ENCODE measurements around the gene YIF1B. TPM values are rescaled to one million over a fixed set of nuclear protein-coding genes. Genes with fewer than 3 reads are reported as not detected.

The YIF1B gene
- total and polyA plus RNA-seq, 2 donors (not counting 3 experiments of a cell fraction or from before 2014, with no cell fraction given), result 85.8 to 249 TPM

GRCh38 chr19:38306236-38306635 is 9.5 kb downstream of the YIF1B start:
- ChIA-PET POLR2A (interaction anchor here (0.6 kb wide), 1 partner anchor 74 kb away, joined by 3 read pairs; no protein-coding TSS in a partner anchor), CTCF (no interaction called here)
- dilution Hi-C loops (cut with MboI; ENCODE audit: extremely low pct_ligation_motif_present, low sequenced_read_pairs), result no loop called here
- no peaks in the 10 kb centered on the region for H3K79me2 ChIP-seq (ENCODE audit: control insufficient read depth, insufficient read depth, low read length)
- intact Hi-C loops (cut with micrococcal nuclease), result no loop called here
- H3K9me1 ChIP-seq (replicated peaks; ENCODE audit: control insufficient read depth, extremely low read depth, insufficient read depth, low read length), result no peaks in the 10 kb centered on the region
- peaks cover 0 to 10% of the 10 kb centered on the region in 2 experiments for H3K36me3 ChIP-seq (ENCODE audit: control insufficient read depth in 2 of 2, extremely low read depth in 1 of 2, insufficient read depth in 2 of 2, low read length in 2 of 2)
- H3K9me3 ChIP-seq (replicated peaks; ENCODE audit: control insufficient read depth, insufficient read depth, low read length), result no peaks in the 10 kb centered on the region
- no peak overlapping the region for H3K4me2 ChIP-seq (ENCODE audit: insufficient read depth, low read length)
- no peak for DNase-seq (ENCODE audit: low read depth, low spot score)
- no peak for FAIRE-seq
- H3K4me3 ChIP-seq (replicated peaks in 1 of 3; ENCODE audit: insufficient read depth in 1 of 3, low read depth in 1 of 3, low read length in 3 of 3), result no peak overlapping the region
- no peaks in the 10 kb centered on the region for H4K20me1 ChIP-seq (replicated peaks; ENCODE audit: control insufficient read depth, extremely low read depth, insufficient read depth, low read length)
- no peak overlapping the region for H2AFZ ChIP-seq (ENCODE audit: low read depth, low read length)
- H3K27ac ChIP-seq (ENCODE audit: insufficient read depth, low read depth, low read length), result no peak overlapping the region
- H3K27me3 ChIP-seq (ENCODE audit: control insufficient read depth in 2 of 2, insufficient read depth in 2 of 2, low read length in 2 of 2), result no peaks in the 10 kb centered on the region
- H3K4me1 ChIP-seq (ENCODE audit: control insufficient read depth, extremely low read depth, insufficient read depth, low read length), result peaks cover 16% of the 10 kb centered on the region
- no peak for TF ChIP-seq POLR2A (IDR thresholded peaks at IDR 0.05; ENCODE audit: low read depth, low read length)
- TF ChIP-seq MAX (IDR thresholded peaks at IDR 0.05; ENCODE audit: insufficient read depth, insufficient read length), result no peak
- no peak for TF ChIP-seq MYC (IDR thresholded peaks at IDR 0.05; ENCODE audit: low read depth, low read length)
- TF ChIP-seq JUN (IDR thresholded peaks at IDR 0.05; ENCODE audit: borderline replicate concordance, insufficient read depth, insufficient read length, low read depth), result no peak
- no TSS peak for BruUV-seq (replicated peaks)
- H3K9ac ChIP-seq (replicated peaks; ENCODE audit: extremely low read depth, insufficient read depth, low read length), result no peak overlapping the region

- no TSS peak for BruUV-seq (replicated peaks)
- DNase-seq (ENCODE audit: low read depth, low spot score), result peak; percentile 70
Observed at GRCh38 chr19:38304866-38305429, 10.8 kb downstream of the YIF1B start.

More at GRCh38 chr19:38304866-38305429, 10.8 kb downstream of the YIF1B start:
- Histone ChIP-seq H3K4me3 (replicated peaks in 1 of 3; ENCODE audit: insufficient read depth in 1 of 3, low read depth in 1 of 3, low read length in 3 of 3) (peak overlapping the region in 1 of 3 experiments; percentile 10), H3K9me3 (replicated peaks; ENCODE audit: control insufficient read depth, insufficient read depth, low read length) (no peaks in the 10 kb centered on the region), H3K4me2 (ENCODE audit: insufficient read depth, low read length) (peak overlapping the region; percentile 37), H3K36me3 (ENCODE audit: control insufficient read depth in 2 of 2, extremely low read depth in 1 of 2, insufficient read depth in 2 of 2, low read length in 2 of 2) (peaks cover 0 to 10% of the 10 kb centered on the region in 2 experiments), H3K27ac (ENCODE audit: insufficient read depth, low read depth, low read length) (no peak overlapping the region), H3K4me1 (ENCODE audit: control insufficient read depth, extremely low read depth, insufficient read depth, low read length) (peaks cover 16% of the 10 kb centered on the region), H2AFZ (ENCODE audit: low read depth, low read length) (peak overlapping the region; percentile 28), H3K27me3 (ENCODE audit: control insufficient read depth in 2 of 2, insufficient read depth in 2 of 2, low read length in 2 of 2) (no peaks in the 10 kb centered on the region), H3K9me1 (replicated peaks; ENCODE audit: control insufficient read depth, extremely low read depth, insufficient read depth, low read length) (no peaks in the 10 kb centered on the region), H3K79me2 (ENCODE audit: control insufficient read depth, insufficient read depth, low read length) (no peaks in the 10 kb centered on the region), H3K9ac (replicated peaks; ENCODE audit: extremely low read depth, insufficient read depth, low read length) (no peak overlapping the region), H4K20me1 (replicated peaks; ENCODE audit: control insufficient read depth, extremely low read depth, insufficient read depth, low read length) (no peaks in the 10 kb centered on the region)
- POLR2A ChIA-PET, result interaction anchor here (0.7 kb wide), 1 partner anchor 72 kb away, joined by 7 read pairs; no protein-coding TSS in a partner anchor
- FAIRE-seq, result peak; percentile 83
- dilution Hi-C loops (cut with MboI; ENCODE audit: extremely low pct_ligation_motif_present, low sequenced_read_pairs), result no loop called here
- intact Hi-C loops (cut with micrococcal nuclease), result loop anchor here (1.0 kb wide), 2 partner anchors 11 to 27 kb away; no protein-coding TSS in a partner anchor
- TF ChIP-seq POLR2A (IDR thresholded peaks at IDR 0.05; ENCODE audit: low read depth, low read length) (peak; percentile 46), POLR2AphosphoS5 (IDR thresholded peaks at IDR 0.05; ENCODE audit: insufficient read depth, low read depth, low read length) (peak; percentile 36), MYC (IDR thresholded peaks at IDR 0.05; ENCODE audit: low read depth, low read length) (no peak), JUN (IDR thresholded peaks at IDR 0.05; ENCODE audit: borderline replicate concordance, insufficient read depth, insufficient read length, low read depth) (no peak), MAX (IDR thresholded peaks at IDR 0.05; ENCODE audit: insufficient read depth, insufficient read length) (no peak)
- CTCF ChIA-PET, result interaction anchor here (1.0 kb wide), 1 partner anchor 98 kb away, joined by 3 read pairs; the partner anchor contains the start of gene FAM98C
